HCT116 (cell line): ENCODE data around the gene PRM1.

ENCODE experiments used
- ELF1 ChIP-seq: IDR thresholded peaks from 2 replicates; pipeline ENCODE4 v1.6.1; 2012; ENCODE audit warnings: low read depth, borderline replicate concordance
- EZH2 ChIP-seq: fragments of 200-600 bp; sonication (generic); IDR thresholded peaks from 2 replicates; pipeline ENCODE4 v1.6.1; 2017; ENCODE audit warnings: antibody characterized with exemption, mixed run types
- EZH2phosphoT487 ChIP-seq: fragments of 200-600 bp; IDR thresholded peaks from 2 replicates; pipeline ENCODE4 v1.6.1; 2018; ENCODE audit warnings: antibody characterized with exemption, borderline replicate concordance
- POLR2AphosphoS5 ChIP-seq: IDR thresholded peaks from 2 replicates; pipeline ENCODE4 v1.6.1; 2011; ENCODE audit warnings: mild to moderate bottlenecking, low read depth, low read length, moderate library complexity
- SIN3A ChIP-seq: IDR thresholded peaks from 2 replicates; pipeline ENCODE4 v1.6.1; 2012; ENCODE audit warnings: low read depth
- SP1 ChIP-seq: IDR thresholded peaks from 2 replicates; pipeline ENCODE4 v1.6.1; 2012; ENCODE audit warnings: low read depth
- YY1 ChIP-seq: IDR thresholded peaks from 2 replicates; pipeline ENCODE4 v1.6.1; 2011; ENCODE audit warnings: low read length, low read depth, moderate library complexity, mild to moderate bottlenecking; ENCODE audit not compliant: insufficient replicate concordance; ENCODE audit errors: extremely low read depth
- TF ChIP-seq, protein P1 (sequence below), 3 experiments: fragments of 200-600 bp in 1 of 3; sonication (generic) in 1 of 3; IDR thresholded peaks in 2 of 3; conservative IDR thresholded peaks in 1 of 3; 2 replicates each; pipeline ENCODE4 v1.5.1; 2012 to 2017; ENCODE audit warnings: low read depth in 2 of 3, low read length in 2 of 3, antibody characterized with exemption in 1 of 3, borderline replicate concordance in 1 of 3, control low read depth in 1 of 3, mild to moderate bottlenecking in 1 of 3, mixed read lengths in 1 of 3, mixed run types in 1 of 3, moderate library complexity in 1 of 3; ENCODE audit not compliant: insufficient read depth in 1 of 3
- TF ChIP-seq, protein P2 (sequence below): IDR thresholded peaks from 2 replicates; pipeline ENCODE4 v1.6.1; 2011; ENCODE audit warnings: mild to moderate bottlenecking, low read length, moderate library complexity; ENCODE audit not compliant: insufficient replicate concordance; ENCODE audit errors: extremely low read depth

DNA sequence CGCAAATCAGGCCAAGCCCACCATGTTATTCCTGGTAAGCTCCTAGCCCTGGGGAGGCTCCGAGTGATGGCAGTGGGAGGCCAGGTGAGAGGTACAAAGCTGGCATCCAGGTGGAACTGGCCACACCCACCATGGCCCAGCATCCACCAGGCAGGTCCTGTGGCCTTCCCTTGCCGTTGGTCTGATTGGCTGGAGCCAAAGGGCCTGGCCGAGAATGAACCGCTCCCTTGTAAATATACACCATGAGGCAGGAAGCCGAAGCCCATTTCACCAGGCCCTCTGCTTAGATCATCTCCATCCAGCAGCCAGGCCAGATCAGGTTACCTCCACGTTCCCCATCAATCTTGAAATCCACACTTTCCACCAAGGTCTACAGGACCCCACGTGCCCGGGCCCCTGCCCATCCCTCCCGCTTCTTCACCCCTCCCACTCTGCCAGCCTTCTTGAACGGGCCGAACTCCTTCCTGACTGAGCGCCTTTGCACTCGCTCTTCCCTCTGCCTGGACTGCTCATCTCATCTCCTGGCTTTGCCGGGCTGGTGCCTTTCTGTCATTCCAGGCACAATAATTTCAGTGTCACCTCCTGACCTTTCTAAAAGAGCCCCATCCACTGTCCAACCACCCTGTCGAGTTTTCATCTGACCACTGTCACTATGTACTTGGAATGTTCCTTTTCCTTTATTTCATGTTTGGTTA lies 30.9 kb downstream of the PRM1 start:
- TF ChIP-seq, protein P1, sequence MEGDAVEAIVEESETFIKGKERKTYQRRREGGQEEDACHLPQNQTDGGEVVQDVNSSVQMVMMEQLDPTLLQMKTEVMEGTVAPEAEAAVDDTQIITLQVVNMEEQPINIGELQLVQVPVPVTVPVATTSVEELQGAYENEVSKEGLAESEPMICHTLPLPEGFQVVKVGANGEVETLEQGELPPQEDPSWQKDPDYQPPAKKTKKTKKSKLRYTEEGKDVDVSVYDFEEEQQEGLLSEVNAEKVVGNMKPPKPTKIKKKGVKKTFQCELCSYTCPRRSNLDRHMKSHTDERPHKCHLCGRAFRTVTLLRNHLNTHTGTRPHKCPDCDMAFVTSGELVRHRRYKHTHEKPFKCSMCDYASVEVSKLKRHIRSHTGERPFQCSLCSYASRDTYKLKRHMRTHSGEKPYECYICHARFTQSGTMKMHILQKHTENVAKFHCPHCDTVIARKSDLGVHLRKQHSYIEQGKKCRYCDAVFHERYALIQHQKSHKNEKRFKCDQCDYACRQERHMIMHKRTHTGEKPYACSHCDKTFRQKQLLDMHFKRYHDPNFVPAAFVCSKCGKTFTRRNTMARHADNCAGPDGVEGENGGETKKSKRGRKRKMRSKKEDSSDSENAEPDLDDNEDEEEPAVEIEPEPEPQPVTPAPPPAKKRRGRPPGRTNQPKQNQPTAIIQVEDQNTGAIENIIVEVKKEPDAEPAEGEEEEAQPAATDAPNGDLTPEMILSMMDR (IDR thresholded peaks at IDR 0.05 in 2 of 3, conservative IDR thresholded peaks at IDR 0.05 in 1 of 3; ENCODE audit: borderline replicate concordance in 1 of 3, insufficient read depth in 1 of 3, low read depth in 2 of 3, low read length in 2 of 3), result no peak
- no peak for TF ChIP-seq SP1
- TF ChIP-seq SIN3A, result no peak
- no peak for TF ChIP-seq EZH2
- no peak for TF ChIP-seq EZH2phosphoT487
- TF ChIP-seq ELF1, result no peak
- TF ChIP-seq, protein P2, sequence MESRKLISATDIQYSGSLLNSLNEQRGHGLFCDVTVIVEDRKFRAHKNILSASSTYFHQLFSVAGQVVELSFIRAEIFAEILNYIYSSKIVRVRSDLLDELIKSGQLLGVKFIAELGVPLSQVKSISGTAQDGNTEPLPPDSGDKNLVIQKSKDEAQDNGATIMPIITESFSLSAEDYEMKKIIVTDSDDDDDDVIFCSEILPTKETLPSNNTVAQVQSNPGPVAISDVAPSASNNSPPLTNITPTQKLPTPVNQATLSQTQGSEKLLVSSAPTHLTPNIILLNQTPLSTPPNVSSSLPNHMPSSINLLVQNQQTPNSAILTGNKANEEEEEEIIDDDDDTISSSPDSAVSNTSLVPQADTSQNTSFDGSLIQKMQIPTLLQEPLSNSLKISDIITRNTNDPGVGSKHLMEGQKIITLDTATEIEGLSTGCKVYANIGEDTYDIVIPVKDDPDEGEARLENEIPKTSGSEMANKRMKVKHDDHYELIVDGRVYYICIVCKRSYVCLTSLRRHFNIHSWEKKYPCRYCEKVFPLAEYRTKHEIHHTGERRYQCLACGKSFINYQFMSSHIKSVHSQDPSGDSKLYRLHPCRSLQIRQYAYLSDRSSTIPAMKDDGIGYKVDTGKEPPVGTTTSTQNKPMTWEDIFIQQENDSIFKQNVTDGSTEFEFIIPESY, result no peak
- no peak for TF ChIP-seq YY1
- no peak for TF ChIP-seq POLR2AphosphoS5
